AG04450 (cell line): ENCODE results near the gene TIFAB. TPM values are rescaled to one million over a fixed set of nuclear protein-coding genes. Genes with fewer than 3 reads are reported as not detected.

Experiments
- CTCF ChIA-PET: fragments of 300-600, 350-600 bp; formaldehyde crosslinking; extraction: SDS; loops from one replicate; lab custom pipeline; 2022; ENCODE audit warnings: antibody characterized with exemption, inconsistent platforms; lab: Charles Lee
- POLR2A ChIA-PET: fragments of 350-600 bp; formaldehyde crosslinking; extraction: SDS; loops from one replicate; lab custom pipeline; 2021; ENCODE audit warnings: antibody characterized with exemption, inconsistent platforms; lab: Yijun Ruan, JAX
- DNase-seq: peaks from one replicate; pipeline ENCODE4 v3.0.0-alpha.2; 2011; ENCODE audit warnings: low read depth, low spot score
- H3K27ac ChIP-seq: one replicate; pipeline ENCODE4 v1.5.1; 2012; ENCODE audit warnings: low read depth, low read length, control low read depth
- H3K27me3 ChIP-seq: one replicate; pipeline ENCODE4 v1.6.0; 2012; ENCODE audit warnings: low read length; ENCODE audit not compliant: control insufficient read depth, insufficient read depth
- H3K4me3 ChIP-seq: 2 replicates; pipeline ENCODE4 v1.5.1; 2011; ENCODE audit warnings: mild to moderate bottlenecking, low read depth, low read length, control low read depth
- H3K9me3 ChIP-seq: 2 replicates; pipeline ENCODE4 v1.5.1; 2012; ENCODE audit warnings: low read length; ENCODE audit not compliant: control insufficient read depth, insufficient read depth
- CTCF ChIP-seq: IDR thresholded peaks from 2 replicates; pipeline ENCODE4 v1.5.1; 2011; ENCODE audit warnings: low read depth, low read length, control low read depth, inconsistent platforms
- polyA plus RNA-seq: library from polyadenylated mRNA; depleted of rRNA; stranded (reverse); fragments of >200 nt; gene quantifications from 2 replicates; pipeline ENCODE4 v1.2.3, GENCODE V29; 2011

The TIFAB gene
- polyA plus RNA-seq, 1 experiment = not detected

GRCh38 chr5:135443161-135443960, 8.8 kb downstream of the TIFAB start:
- POLR2A ChIA-PET = no interaction called here
- CTCF ChIA-PET = interaction anchor here (1.6 kb wide), 1 partner anchor 13 kb away, joined by 7 read pairs; no protein-coding TSS in a partner anchor

GRCh38 chr5:135442431-135443160, 9.6 kb downstream of the TIFAB start:
- no peak for DNase-seq
- Histone ChIP-seq H3K27me3 (peaks cover 7% of the 10 kb centered on the region), H3K4me3 (no peak overlapping the region), H3K27ac (no peak overlapping the region), H3K9me3 (peaks cover 6% of the 10 kb centered on the region; the same call in 1 of the 2 replicates)
- CTCF ChIA-PET = interaction anchor here (9.5 kb wide), 1 partner anchor 17 kb away, joined by 77 read pairs; no protein-coding TSS in a partner anchor
- POLR2A ChIA-PET = no interaction called here
- TF ChIP-seq CTCF = no peak

More at GRCh38 chr5:135443161-135443960, 8.8 kb downstream of the TIFAB start:
- Histone ChIP-seq H3K27ac (no peak overlapping the region), H3K9me3 (peaks cover 6% of the 10 kb centered on the region; the same call in 1 of the 2 replicates), H3K27me3 (peaks cover 13% of the 10 kb centered on the region), H3K4me3 (no peak overlapping the region)
- no peak for TF ChIP-seq CTCF
- DNase-seq = no peak

GRCh38 chr5:135441919-135442318, 10.2 kb downstream of the TIFAB start:
- POLR2A ChIA-PET = no interaction called here
- H3K27me3 ChIP-seq = peaks cover 4% of the 10 kb centered on the region
- H3K4me3 ChIP-seq = no peak overlapping the region
- peaks cover 3% of the 10 kb centered on the region; the same call in 1 of the 2 replicates for H3K9me3 ChIP-seq
- no peak for TF ChIP-seq CTCF
- CTCF ChIA-PET = interaction anchor here (1.7 to 9.5 kb wide), 2 partner anchors 17 to 124 kb away, joined by 6 to 77 read pairs; no protein-coding TSS in a partner anchor
- DNase-seq = no peak
- no peak overlapping the region for H3K27ac ChIP-seq

- Histone ChIP-seq H3K27me3 (peaks cover 2% of the 10 kb centered on the region), H3K27ac (no peak overlapping the region), H3K9me3 (no peaks in the 10 kb centered on the region), H3K4me3 (no peak overlapping the region)
- DNase-seq = no peak
- ChIA-PET POLR2A (no interaction called here), CTCF (interaction anchor here (0.6 to 9.5 kb wide), 5 partner anchors 14 to 125 kb away, joined by 3 to 77 read pairs (median 6); no protein-coding TSS in a partner anchor)
- TF ChIP-seq CTCF = no peak
Measured at GRCh38 chr5:135441350-135441831, 10.8 kb downstream of the TIFAB start.
